Measurements from ENCODE around the gene TRPM5. TPM values are rescaled to one million over a fixed set of nuclear protein-coding genes. Genes with fewer than 3 reads are reported as not detected.

TRPM5 gene
- total RNA-seq, 1 experiment from 2014 or later, result not detected

DNA sequence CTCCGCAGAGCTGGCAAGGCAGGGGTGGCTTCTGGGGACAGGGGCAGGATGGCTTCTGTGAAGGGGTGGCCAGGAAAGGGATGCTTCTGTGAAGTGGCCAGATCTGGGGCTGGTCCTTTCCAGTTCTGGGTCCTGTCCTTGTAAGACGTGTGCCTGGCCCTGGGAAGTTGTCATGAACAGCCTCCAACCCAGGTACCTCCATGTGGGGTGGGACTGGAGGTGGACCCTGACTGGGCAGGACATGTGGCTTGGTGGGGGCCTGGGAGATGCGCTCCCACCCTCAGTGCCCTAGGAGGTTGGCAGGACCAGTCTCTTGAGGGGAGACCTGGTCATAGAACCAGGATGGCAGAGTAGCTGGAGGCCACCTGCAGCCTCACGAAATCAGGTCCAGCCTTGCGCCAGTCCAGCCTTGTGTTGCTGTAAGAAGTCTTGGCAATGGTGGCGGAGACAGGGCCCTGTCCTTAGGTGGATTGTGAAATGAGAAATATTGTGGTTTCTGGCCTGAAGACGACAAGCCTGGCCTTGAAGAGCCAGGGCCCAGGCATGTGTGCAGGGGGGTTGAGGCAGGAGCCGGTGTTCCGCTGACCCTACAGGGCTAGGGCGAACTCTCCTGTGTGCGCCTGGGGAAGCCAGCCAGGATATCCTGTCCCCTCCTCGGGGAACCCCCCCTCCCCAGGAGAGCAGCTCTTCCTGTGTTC is 3.1 kb upstream of the TRPM5 start:
- Histone ChIP-seq H3K4me2 (ENCODE audit: low read depth, low read length, poor library complexity, severe bottlenecking) (peak overlapping the region; percentile 71), H3K9me3 (ENCODE audit: low read length) (no peaks in the 10 kb centered on the region), H3K27ac (ENCODE audit: low read length) (peak overlapping the region; percentile 50; the same call in 1 of the 2 replicates), H3K9ac (ENCODE audit: low read length) (peak overlapping the region; percentile 62), H3K4me3 (ENCODE audit: low read length) (peak overlapping the region; percentile 55; the same call in 1 of the 2 replicates), H3K9me2 (replicated peaks; ENCODE audit: insufficient read depth, low read length) (no peaks in the 10 kb centered on the region), H3K79me2 (ENCODE audit: low read length) (no peaks in the 10 kb centered on the region), H2AFZ (ENCODE audit: low read length) (peak overlapping the region; percentile 94), H3K27me3 (ENCODE audit: low read length) (no peaks in the 10 kb centered on the region), H3K36me3 (ENCODE audit: insufficient read depth, low read length) (no peaks in the 10 kb centered on the region), H4K20me1 (ENCODE audit: insufficient read depth, low read depth, low read length) (no peaks in the 10 kb centered on the region), H3K4me1 (ENCODE audit: low read length) (peaks cover 32% of the 10 kb centered on the region)
- DNase-seq, result no peak

DNA sequence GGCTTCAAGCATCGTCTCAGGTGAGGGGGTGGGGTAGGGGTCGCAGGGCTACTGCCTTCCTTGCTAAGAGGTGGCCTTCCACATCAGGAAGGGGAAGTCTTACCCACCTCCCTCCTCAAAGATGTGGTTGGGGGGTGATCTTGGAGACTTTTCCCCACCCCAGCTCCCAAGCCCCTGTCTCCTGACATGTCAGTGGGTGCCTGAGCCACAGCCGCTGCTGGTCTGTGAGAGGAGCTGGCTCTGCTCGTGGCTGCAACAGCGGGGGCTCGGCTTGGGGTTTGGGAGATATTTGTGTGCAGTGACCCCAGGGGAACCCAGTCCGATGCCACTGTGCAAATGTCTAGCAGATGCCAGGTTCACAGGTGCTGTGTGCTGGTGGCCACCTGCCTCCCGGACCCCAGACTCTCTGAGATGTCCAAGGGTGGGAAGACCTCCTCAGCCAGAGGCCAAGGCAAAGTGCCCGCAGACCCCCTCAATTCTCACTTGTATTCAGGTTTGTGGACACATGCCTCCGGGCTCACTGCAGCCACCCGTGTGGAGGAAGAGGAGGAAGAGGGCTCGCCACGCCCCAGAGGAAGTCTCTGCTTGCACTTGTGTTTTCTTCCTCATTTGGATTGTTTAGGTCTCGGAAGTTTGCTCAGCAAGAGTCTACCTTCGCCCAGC is 2.4 kb upstream of the TRPM5 start:
- Histone ChIP-seq H3K27me3 (ENCODE audit: low read length) (no peaks in the 10 kb centered on the region), H3K4me2 (ENCODE audit: low read depth, low read length, poor library complexity, severe bottlenecking) (peak overlapping the region; percentile 71), H4K20me1 (ENCODE audit: insufficient read depth, low read depth, low read length) (no peaks in the 10 kb centered on the region), H3K9ac (ENCODE audit: low read length) (peak overlapping the region; percentile 62), H2AFZ (ENCODE audit: low read length) (peak overlapping the region; percentile 94), H3K79me2 (ENCODE audit: low read length) (no peaks in the 10 kb centered on the region), H3K4me3 (ENCODE audit: low read length) (peak overlapping the region; percentile 55), H3K4me1 (ENCODE audit: low read length) (peaks cover 32% of the 10 kb centered on the region), H3K27ac (ENCODE audit: low read length) (peak overlapping the region; percentile 50; the same call in 1 of the 2 replicates), H3K9me2 (replicated peaks; ENCODE audit: insufficient read depth, low read length) (no peaks in the 10 kb centered on the region), H3K36me3 (ENCODE audit: insufficient read depth, low read length) (no peaks in the 10 kb centered on the region), H3K9me3 (ENCODE audit: low read length) (no peaks in the 10 kb centered on the region)
- peak; percentile 75 for DNase-seq

- Histone ChIP-seq H3K9me3 (ENCODE audit: low read length) (no peaks in the 10 kb centered on the region), H2AFZ (ENCODE audit: low read length) (peak overlapping the region; percentile 94; the same call in 1 of the 2 replicates), H3K9ac (ENCODE audit: low read length) (peak overlapping the region; percentile 62), H3K4me3 (ENCODE audit: low read length) (peak overlapping the region; percentile 55), H3K79me2 (ENCODE audit: low read length) (no peaks in the 10 kb centered on the region), H4K20me1 (ENCODE audit: insufficient read depth, low read depth, low read length) (no peaks in the 10 kb centered on the region), H3K4me2 (ENCODE audit: low read depth, low read length, poor library complexity, severe bottlenecking) (peak overlapping the region; percentile 71), H3K27ac (ENCODE audit: low read length) (peak overlapping the region; percentile 50; the same call in 1 of the 2 replicates), H3K36me3 (ENCODE audit: insufficient read depth, low read length) (no peaks in the 10 kb centered on the region), H3K27me3 (ENCODE audit: low read length) (no peaks in the 10 kb centered on the region), H3K4me1 (ENCODE audit: low read length) (peaks cover 32% of the 10 kb centered on the region), H3K9me2 (replicated peaks; ENCODE audit: insufficient read depth, low read length) (no peaks in the 10 kb centered on the region)
- DNase-seq, result no peak
These were observed 1.6 kb upstream of the TRPM5 start for GRCh38 chr11:2445746-2446551.

DNA sequence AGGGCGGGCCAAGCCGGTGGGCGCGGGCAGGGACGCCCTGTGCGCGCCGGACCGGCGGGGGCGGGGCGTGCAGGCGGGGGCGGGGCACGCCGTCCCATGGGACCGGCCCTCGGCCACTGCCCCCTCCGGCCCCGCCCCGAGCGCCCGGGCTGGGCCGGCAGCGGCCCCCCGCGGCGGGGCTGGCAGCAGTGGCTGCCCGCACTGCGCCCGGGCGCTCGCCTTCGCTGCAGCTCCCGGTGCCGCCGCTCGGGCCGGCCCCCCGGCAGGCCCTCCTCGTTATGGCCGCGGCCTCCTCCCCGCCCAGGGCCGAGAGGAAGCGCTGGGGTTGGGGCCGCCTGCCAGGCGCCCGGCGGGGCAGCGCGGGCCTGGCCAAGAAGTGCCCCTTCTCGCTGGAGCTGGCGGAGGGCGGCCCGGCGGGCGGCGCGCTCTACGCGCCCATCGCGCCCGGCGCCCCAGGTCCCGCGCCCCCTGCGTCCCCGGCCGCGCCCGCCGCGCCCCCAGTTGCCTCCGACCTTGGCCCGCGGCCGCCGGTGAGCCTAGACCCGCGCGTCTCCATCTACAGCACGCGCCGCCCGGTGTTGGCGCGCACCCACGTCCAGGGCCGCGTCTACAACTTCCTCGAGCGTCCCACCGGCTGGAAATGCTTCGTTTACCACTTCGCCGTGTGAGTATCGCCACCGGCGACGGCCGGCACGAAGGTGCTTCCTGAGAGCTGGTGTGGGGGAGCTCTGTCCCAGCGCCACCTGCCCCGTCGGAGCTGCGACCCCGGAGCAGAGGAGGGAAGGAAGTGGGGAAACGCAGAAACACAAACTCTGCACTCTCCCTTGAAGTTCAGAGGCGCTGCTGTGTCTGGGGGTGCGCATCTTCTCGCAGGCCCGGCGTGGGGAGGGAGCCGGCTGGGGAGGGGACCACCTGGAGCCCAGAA is 769 bp upstream of the TRPM5 start, which contains the start of gene KCNQ1:
Gene KCNQ1 (plus strand): TSS at position 188 of the 925 bp plus-strand sequence. CDS start 91 bp downstream, at position 279.
- no peaks in the 10 kb centered on the region for H3K36me3 ChIP-seq (ENCODE audit: insufficient read depth, low read length)
- peaks cover 32% of the 10 kb centered on the region for H3K4me1 ChIP-seq (ENCODE audit: low read length)
- no peak within 1 kb of the TSS; the same call in 1 of the 2 replicates for H3K27ac ChIP-seq (ENCODE audit: low read length)
- H3K9me2 ChIP-seq (replicated peaks; ENCODE audit: insufficient read depth, low read length), result no peaks in the 10 kb centered on the region
- H2AFZ ChIP-seq (ENCODE audit: low read length), result no peak within 1 kb of the TSS
- peak within 1 kb of the TSS; percentile 55; the same call in 1 of the 2 replicates for H3K4me3 ChIP-seq (ENCODE audit: low read length)
- H3K9ac ChIP-seq (ENCODE audit: low read length), result peak within 1 kb of the TSS; percentile 62; the same call in 1 of the 2 replicates
- H4K20me1 ChIP-seq (ENCODE audit: insufficient read depth, low read depth, low read length), result no peaks in the 10 kb centered on the region
- DNase-seq, result no peak
- no peaks in the 10 kb centered on the region for H3K27me3 ChIP-seq (ENCODE audit: low read length)
- H3K4me2 ChIP-seq (ENCODE audit: low read depth, low read length, poor library complexity, severe bottlenecking), result peak within 1 kb of the TSS; percentile 71
- H3K9me3 ChIP-seq (ENCODE audit: low read length), result no peaks in the 10 kb centered on the region
- no peaks in the 10 kb centered on the region for H3K79me2 ChIP-seq (ENCODE audit: low read length)

DNA sequence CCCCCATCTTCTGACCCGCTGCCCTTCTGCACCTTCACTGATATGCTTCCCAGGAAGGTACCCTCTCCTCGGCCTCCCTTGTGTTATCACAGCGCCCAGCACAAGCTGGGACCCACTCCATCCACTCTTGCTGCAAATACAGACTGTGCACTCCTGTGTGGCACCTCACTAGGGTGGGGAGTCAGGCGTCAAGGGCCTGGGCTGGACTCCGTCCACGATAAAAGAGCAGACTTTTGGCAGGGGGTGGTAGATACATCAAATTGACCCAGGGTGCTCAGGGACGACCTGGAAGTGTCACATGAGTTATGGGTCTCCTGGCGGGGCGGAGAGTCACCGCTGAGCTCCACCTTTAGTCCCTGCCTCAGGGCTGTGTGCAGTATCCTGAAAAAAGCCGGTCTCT is 908 bp downstream of the TRPM5 start:
- Histone ChIP-seq H3K4me1 (ENCODE audit: low read length) (peaks cover 32% of the 10 kb centered on the region), H3K9ac (ENCODE audit: low read length) (no peak overlapping the region), H3K79me2 (ENCODE audit: low read length) (no peaks in the 10 kb centered on the region), H3K27me3 (ENCODE audit: low read length) (no peaks in the 10 kb centered on the region), H3K4me2 (ENCODE audit: low read depth, low read length, poor library complexity, severe bottlenecking) (no peak overlapping the region), H3K27ac (ENCODE audit: low read length) (no peak overlapping the region), H4K20me1 (ENCODE audit: insufficient read depth, low read depth, low read length) (no peaks in the 10 kb centered on the region), H2AFZ (ENCODE audit: low read length) (no peak overlapping the region), H3K9me2 (replicated peaks; ENCODE audit: insufficient read depth, low read length) (no peaks in the 10 kb centered on the region), H3K4me3 (ENCODE audit: low read length) (no peak overlapping the region), H3K36me3 (ENCODE audit: insufficient read depth, low read length) (no peaks in the 10 kb centered on the region), H3K9me3 (ENCODE audit: low read length) (no peaks in the 10 kb centered on the region)
- no peak for DNase-seq

GRCh38 chr11:2442589-2442988 is 1.7 kb downstream of the TRPM5 start:
- no peak for DNase-seq
- H4K20me1 ChIP-seq (ENCODE audit: insufficient read depth, low read depth, low read length), result no peaks in the 10 kb centered on the region
- H3K27ac ChIP-seq (ENCODE audit: low read length), result no peak overlapping the region

DNA sequence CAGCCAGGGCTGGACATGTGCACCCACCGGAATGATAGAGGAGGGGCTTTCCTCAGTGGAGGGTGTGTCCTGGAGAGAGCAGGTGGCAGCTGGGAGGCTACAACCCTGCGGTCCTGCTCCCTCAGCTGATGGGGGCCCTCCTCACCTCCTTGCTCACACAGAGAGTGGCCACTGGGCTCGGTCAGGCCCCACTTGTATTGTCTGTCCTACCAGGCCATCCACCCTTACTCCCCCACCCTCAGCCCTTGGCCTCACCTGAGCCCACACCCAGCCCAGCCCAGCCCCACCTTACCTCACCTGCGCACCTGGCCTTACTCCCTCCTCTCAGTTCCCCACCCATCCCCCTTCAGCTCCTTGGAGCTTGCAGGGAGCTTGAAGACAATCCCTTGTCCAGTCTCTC is 3.1 kb downstream of the TRPM5 start:
- no peaks in the 10 kb centered on the region for H3K9me2 ChIP-seq (replicated peaks; ENCODE audit: insufficient read depth, low read length)
- no peak overlapping the region for H2AFZ ChIP-seq (ENCODE audit: low read length)
- H3K4me2 ChIP-seq (ENCODE audit: low read depth, low read length, poor library complexity, severe bottlenecking), result no peak overlapping the region
- peaks cover 16% of the 10 kb centered on the region for H3K4me1 ChIP-seq (ENCODE audit: low read length)
- H3K79me2 ChIP-seq (ENCODE audit: low read length), result no peaks in the 10 kb centered on the region
- H3K36me3 ChIP-seq (ENCODE audit: insufficient read depth, low read length), result no peaks in the 10 kb centered on the region
- no peak overlapping the region for H3K4me3 ChIP-seq (ENCODE audit: low read length)
- no peak for DNase-seq
- no peak overlapping the region for H3K9ac ChIP-seq (ENCODE audit: low read length)
- no peak overlapping the region for H3K27ac ChIP-seq (ENCODE audit: low read length)
- H3K9me3 ChIP-seq (ENCODE audit: low read length), result no peaks in the 10 kb centered on the region
- no peaks in the 10 kb centered on the region for H4K20me1 ChIP-seq (ENCODE audit: insufficient read depth, low read depth, low read length)
- no peaks in the 10 kb centered on the region for H3K27me3 ChIP-seq (ENCODE audit: low read length)

More at GRCh38 chr11:2442589-2442988, 1.7 kb downstream of the TRPM5 start:
- Histone ChIP-seq H2AFZ (ENCODE audit: low read length) (no peak overlapping the region), H3K4me2 (ENCODE audit: low read depth, low read length, poor library complexity, severe bottlenecking) (no peak overlapping the region), H3K36me3 (ENCODE audit: insufficient read depth, low read length) (no peaks in the 10 kb centered on the region), H3K9me2 (replicated peaks; ENCODE audit: insufficient read depth, low read length) (no peaks in the 10 kb centered on the region), H3K27me3 (ENCODE audit: low read length) (no peaks in the 10 kb centered on the region), H3K9me3 (ENCODE audit: low read length) (no peaks in the 10 kb centered on the region), H3K79me2 (ENCODE audit: low read length) (no peaks in the 10 kb centered on the region), H3K4me3 (ENCODE audit: low read length) (no peak overlapping the region), H3K9ac (ENCODE audit: low read length) (no peak overlapping the region), H3K4me1 (ENCODE audit: low read length) (peaks cover 31% of the 10 kb centered on the region)

All from Karpas-422 (cell line).